ENCODE measurements around the gene SLC4A2.

Gene SLC4A2

DNA sequence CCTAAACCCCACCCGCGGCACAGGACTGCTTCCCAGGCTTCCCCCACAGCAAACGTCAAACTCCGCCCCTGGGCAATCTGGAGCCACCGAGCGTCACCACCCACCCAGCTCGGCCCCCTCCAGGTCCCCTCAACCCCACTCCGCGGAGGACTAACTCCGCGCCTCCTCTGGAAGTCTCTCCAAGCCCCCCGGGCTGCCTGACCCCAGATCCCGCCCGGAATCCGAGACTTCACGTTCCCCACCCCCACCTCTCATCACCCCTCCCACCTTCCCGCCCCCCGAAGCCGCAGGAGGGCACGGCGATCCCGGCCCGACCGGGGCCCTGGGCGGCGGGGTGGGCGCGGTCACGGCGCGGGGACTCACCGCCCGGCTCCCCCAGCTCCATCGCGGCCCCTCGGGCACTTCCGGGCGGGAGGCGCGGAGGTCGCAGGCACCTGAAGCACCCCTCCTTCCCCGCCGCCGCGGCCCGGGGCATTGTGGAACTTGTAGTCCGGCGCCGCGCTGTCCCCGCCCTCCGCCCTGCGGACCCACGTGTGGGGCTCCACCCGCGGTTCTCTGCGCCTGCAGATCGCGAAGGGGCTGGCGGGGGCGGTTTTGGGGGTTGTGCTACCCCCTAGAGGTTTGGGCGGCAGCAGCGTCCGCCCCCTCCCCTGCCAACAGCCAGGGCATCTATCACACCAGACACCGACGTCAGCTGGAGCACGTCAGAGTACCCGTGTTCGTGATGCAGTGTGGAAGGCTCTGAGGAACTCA lies 23.9 kb downstream of the SLC4A2 start, which contains the start of gene TMUB1 (continued):
- TF ChIP-seq ZNF558 (tag by site-specific recombination; IDR thresholded peaks at IDR 0.05) (no peak), ZNF324 (tag by site-specific recombination; IDR thresholded peaks at IDR 0.05) (0 out of 2 replicates have a peak, but pooled peaks have one; percentile 38), ZNF292 (tag by site-specific recombination; IDR thresholded peaks at IDR 0.05; ENCODE audit: borderline replicate concordance, low read depth) (no peak), INSM2 (tag by site-specific recombination; IDR thresholded peaks at IDR 0.05) (no peak), ZFP3 (tag by site-specific recombination; IDR thresholded peaks at IDR 0.05; ENCODE audit: low read depth) (no peak), GLIS1 (tag by site-specific recombination; IDR thresholded peaks at IDR 0.05) (peak; percentile 81), ZBTB1 (tag by site-specific recombination; IDR thresholded peaks at IDR 0.05) (no peak), ZNF16 (tag by site-specific recombination; IDR thresholded peaks at IDR 0.05; ENCODE audit: low read depth) (no peak), ZBTB7A (tag by site-specific recombination; IDR thresholded peaks at IDR 0.05; ENCODE audit: low read depth) (0 out of 2 replicates have a peak, but pooled peaks have one; percentile 13), ZNF394 (tag by site-specific recombination; IDR thresholded peaks at IDR 0.05; ENCODE audit: borderline replicate concordance) (no peak), SCRT2 (tag by site-specific recombination; IDR thresholded peaks at IDR 0.05) (no peak), ZNF157 (tag by site-specific recombination; IDR thresholded peaks at IDR 0.05) (no peak), BCL11B (tag by site-specific recombination; IDR thresholded peaks at IDR 0.05; ENCODE audit: low read depth) (no peak), ZNF48 (tag by site-specific recombination; IDR thresholded peaks at IDR 0.05) (no peak), ZNF335 (tag by site-specific recombination; conservative IDR thresholded peaks at IDR 0.05) (peak; percentile 94), ZNF792 (tag by site-specific recombination; IDR thresholded peaks at IDR 0.05) (no peak), KLF9 (tag by site-specific recombination; IDR thresholded peaks at IDR 0.05; ENCODE audit: low read depth) (peak; percentile 47), ZNF777 (tag by site-specific recombination; IDR thresholded peaks at IDR 0.05; ENCODE audit: borderline replicate concordance) (no peak), ZNF24 (tag by site-specific recombination; IDR thresholded peaks at IDR 0.05) (no peak), HOXA7 (CRISPR knock-in tag; IDR thresholded peaks at IDR 0.05; ENCODE audit: borderline replicate concordance) (no peak), ZNF175 (tag by site-specific recombination; IDR thresholded peaks at IDR 0.05) (no peak), ZNF37A (tag by site-specific recombination; IDR thresholded peaks at IDR 0.05) (no peak), ZNF133 (tag by site-specific recombination; IDR thresholded peaks at IDR 0.05) (no peak), ZNF513 (tag by site-specific recombination; IDR thresholded peaks at IDR 0.05) (no peak)
- TF ChIP-seq, protein P1, sequence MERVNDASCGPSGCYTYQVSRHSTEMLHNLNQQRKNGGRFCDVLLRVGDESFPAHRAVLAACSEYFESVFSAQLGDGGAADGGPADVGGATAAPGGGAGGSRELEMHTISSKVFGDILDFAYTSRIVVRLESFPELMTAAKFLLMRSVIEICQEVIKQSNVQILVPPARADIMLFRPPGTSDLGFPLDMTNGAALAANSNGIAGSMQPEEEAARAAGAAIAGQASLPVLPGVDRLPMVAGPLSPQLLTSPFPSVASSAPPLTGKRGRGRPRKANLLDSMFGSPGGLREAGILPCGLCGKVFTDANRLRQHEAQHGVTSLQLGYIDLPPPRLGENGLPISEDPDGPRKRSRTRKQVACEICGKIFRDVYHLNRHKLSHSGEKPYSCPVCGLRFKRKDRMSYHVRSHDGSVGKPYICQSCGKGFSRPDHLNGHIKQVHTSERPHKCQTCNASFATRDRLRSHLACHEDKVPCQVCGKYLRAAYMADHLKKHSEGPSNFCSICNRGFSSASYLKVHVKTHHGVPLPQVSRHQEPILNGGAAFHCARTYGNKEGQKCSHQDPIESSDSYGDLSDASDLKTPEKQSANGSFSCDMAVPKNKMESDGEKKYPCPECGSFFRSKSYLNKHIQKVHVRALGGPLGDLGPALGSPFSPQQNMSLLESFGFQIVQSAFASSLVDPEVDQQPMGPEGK (tag by site-specific recombination; IDR thresholded peaks at IDR 0.05) = peak; percentile 74
- TF ChIP-seq, protein P2, sequence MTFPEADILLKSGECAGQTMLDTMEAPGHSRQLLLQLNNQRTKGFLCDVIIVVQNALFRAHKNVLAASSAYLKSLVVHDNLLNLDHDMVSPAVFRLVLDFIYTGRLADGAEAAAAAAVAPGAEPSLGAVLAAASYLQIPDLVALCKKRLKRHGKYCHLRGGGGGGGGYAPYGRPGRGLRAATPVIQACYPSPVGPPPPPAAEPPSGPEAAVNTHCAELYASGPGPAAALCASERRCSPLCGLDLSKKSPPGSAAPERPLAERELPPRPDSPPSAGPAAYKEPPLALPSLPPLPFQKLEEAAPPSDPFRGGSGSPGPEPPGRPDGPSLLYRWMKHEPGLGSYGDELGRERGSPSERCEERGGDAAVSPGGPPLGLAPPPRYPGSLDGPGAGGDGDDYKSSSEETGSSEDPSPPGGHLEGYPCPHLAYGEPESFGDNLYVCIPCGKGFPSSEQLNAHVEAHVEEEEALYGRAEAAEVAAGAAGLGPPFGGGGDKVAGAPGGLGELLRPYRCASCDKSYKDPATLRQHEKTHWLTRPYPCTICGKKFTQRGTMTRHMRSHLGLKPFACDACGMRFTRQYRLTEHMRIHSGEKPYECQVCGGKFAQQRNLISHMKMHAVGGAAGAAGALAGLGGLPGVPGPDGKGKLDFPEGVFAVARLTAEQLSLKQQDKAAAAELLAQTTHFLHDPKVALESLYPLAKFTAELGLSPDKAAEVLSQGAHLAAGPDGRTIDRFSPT (tag by site-specific recombination; IDR thresholded peaks at IDR 0.05) = no peak
- TF ChIP-seq, protein P3, sequence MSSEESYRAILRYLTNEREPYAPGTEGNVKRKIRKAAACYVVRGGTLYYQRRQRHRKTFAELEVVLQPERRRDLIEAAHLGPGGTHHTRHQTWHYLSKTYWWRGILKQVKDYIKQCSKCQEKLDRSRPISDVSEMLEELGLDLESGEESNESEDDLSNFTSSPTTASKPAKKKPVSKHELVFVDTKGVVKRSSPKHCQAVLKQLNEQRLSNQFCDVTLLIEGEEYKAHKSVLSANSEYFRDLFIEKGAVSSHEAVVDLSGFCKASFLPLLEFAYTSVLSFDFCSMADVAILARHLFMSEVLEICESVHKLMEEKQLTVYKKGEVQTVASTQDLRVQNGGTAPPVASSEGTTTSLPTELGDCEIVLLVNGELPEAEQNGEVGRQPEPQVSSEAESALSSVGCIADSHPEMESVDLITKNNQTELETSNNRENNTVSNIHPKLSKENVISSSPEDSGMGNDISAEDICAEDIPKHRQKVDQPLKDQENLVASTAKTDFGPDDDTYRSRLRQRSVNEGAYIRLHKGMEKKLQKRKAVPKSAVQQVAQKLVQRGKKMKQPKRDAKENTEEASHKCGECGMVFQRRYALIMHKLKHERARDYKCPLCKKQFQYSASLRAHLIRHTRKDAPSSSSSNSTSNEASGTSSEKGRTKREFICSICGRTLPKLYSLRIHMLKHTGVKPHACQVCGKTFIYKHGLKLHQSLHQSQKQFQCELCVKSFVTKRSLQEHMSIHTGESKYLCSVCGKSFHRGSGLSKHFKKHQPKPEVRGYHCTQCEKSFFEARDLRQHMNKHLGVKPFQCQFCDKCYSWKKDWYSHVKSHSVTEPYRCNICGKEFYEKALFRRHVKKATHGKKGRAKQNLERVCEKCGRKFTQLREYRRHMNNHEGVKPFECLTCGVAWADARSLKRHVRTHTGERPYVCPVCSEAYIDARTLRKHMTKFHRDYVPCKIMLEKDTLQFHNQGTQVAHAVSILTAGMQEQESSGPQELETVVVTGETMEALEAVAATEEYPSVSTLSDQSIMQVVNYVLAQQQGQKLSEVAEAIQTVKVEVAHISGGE (tag by site-specific recombination; conservative IDR thresholded peaks at IDR 0.05; ENCODE audit: low read depth) = peak; percentile 72
- TF ChIP-seq, protein P4, sequence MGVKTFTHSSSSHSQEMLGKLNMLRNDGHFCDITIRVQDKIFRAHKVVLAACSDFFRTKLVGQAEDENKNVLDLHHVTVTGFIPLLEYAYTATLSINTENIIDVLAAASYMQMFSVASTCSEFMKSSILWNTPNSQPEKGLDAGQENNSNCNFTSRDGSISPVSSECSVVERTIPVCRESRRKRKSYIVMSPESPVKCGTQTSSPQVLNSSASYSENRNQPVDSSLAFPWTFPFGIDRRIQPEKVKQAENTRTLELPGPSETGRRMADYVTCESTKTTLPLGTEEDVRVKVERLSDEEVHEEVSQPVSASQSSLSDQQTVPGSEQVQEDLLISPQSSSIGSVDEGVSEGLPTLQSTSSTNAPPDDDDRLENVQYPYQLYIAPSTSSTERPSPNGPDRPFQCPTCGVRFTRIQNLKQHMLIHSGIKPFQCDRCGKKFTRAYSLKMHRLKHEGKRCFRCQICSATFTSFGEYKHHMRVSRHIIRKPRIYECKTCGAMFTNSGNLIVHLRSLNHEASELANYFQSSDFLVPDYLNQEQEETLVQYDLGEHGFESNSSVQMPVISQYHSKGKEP (tag by site-specific recombination; IDR thresholded peaks at IDR 0.05) = 0 out of 2 replicates have a peak, but pooled peaks have one; percentile 38
